Measurements from ENCODE around the gene HAP1. TPM values are rescaled to one million over a fixed set of nuclear protein-coding genes. Genes with fewer than 3 reads are reported as not detected.
A peak's percentile ranks its signal among the peaks of the same experiment; 100 is the strongest.

Gene HAP1
- 1 to 10 TPM; 1.0 to 9.3 (median 1.2) TPM for total RNA-seq

GRCh38 chr17:41734139-41734948, at the start of gene HAP1:
TSS of gene HAP1 (minus strand) at chr17:41734643. CDS start at chr17:41734634, 9 bp downstream.
- H3K9me3 ChIP-seq, result no peaks in the 10 kb centered on the region
- H3K36me3 ChIP-seq, result no peaks in the 10 kb centered on the region
- no peak for TF ChIP-seq EP300 (IDR thresholded peaks at IDR 0.05)
- TF ChIP-seq, protein P1, sequence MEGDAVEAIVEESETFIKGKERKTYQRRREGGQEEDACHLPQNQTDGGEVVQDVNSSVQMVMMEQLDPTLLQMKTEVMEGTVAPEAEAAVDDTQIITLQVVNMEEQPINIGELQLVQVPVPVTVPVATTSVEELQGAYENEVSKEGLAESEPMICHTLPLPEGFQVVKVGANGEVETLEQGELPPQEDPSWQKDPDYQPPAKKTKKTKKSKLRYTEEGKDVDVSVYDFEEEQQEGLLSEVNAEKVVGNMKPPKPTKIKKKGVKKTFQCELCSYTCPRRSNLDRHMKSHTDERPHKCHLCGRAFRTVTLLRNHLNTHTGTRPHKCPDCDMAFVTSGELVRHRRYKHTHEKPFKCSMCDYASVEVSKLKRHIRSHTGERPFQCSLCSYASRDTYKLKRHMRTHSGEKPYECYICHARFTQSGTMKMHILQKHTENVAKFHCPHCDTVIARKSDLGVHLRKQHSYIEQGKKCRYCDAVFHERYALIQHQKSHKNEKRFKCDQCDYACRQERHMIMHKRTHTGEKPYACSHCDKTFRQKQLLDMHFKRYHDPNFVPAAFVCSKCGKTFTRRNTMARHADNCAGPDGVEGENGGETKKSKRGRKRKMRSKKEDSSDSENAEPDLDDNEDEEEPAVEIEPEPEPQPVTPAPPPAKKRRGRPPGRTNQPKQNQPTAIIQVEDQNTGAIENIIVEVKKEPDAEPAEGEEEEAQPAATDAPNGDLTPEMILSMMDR (IDR thresholded peaks at IDR 0.05), result no peak
- TF ChIP-seq POLR2AphosphoS5 (IDR thresholded peaks at IDR 0.05), result no peak
- TF ChIP-seq POLR2A (IDR thresholded peaks at IDR 0.05), result no peak
- DNase-seq (ENCODE audit: low spot score in 2 of 2), result no peak
- H3K4me1 ChIP-seq, result peaks cover 34% of the 10 kb centered on the region
- peak within 1 kb of the TSS; percentile 55 for H3K4me3 ChIP-seq
- no peak within 1 kb of the TSS for H3K27ac ChIP-seq
- peaks cover 61% of the 10 kb centered on the region for H3K27me3 ChIP-seq
- WGBS, result 1% methylated on average over 32 of the region's 77 CpGs

DNA sequence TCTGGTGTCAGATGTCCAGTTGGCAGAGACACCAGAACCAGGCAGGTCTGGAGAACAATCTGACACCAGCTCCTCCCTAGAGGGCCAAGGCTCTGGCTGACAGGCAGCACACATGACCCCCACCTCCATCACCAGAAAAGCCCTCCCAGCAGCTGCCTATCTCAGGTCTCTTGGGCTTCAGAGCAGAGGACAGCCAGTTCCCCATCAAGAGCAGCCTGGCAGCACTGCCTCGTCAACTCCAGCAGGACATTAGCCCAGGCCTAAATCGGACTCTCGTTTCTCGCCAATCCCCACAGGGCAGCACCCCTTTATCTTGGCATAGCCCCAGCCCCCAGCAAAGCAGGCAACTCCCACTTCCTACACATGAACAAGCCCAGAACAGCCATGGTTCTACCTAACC, 47.7 kb upstream of the HAP1 start:
- no peak for DNase-seq (ENCODE audit: low spot score in 2 of 2)
- WGBS, result 24% methylated on average over 4 of the region's 4 CpGs
- Histone ChIP-seq H3K36me3 (no peaks in the 10 kb centered on the region), H3K4me3 (peak overlapping the region; percentile 97), H3K4me1 (peaks cover 81% of the 10 kb centered on the region), H3K27me3 (no peaks in the 10 kb centered on the region), H3K9me3 (no peaks in the 10 kb centered on the region), H3K27ac (peak overlapping the region; percentile 100)
- TF ChIP-seq POLR2A (IDR thresholded peaks at IDR 0.05) (no peak), EP300 (IDR thresholded peaks at IDR 0.05) (no peak), POLR2AphosphoS5 (IDR thresholded peaks at IDR 0.05) (no peak)
- TF ChIP-seq, protein P1 (IDR thresholded peaks at IDR 0.05), result no peak

DNA sequence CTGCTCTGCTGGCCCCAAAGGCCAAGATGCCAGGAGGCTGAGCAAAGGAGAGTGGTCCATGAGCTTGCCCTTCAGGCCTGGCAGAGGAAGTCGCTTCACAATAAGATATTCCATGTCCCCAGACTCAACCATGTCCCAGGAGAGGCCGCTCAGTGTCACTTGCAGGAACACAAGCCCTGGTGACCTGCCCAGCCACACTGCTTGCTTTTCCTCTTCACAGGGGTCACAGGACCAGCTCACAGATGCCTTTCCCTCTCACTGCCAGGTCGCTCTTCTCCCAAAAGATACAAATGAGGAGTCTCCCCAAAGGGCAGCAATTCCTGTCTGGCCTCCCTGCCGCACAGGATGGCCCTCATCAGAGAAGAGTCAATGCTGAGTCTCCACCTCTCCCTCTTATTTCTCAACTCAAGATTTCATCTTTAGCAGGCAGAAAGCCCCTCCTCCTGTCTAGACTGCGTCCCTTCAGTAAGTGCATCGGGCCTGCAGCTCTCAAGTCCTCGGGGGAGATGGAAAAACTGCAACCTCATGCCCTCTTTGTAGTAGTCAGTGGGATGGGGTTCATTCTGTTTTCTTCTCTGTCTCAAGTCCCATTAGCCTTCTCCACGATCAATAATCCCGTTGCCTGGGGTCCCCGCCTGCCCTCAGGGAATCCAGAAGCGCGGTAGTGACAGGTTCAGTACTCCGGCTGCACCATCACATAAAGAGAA, 47.1 kb upstream of the HAP1 start:
- Histone ChIP-seq H3K27me3 (no peaks in the 10 kb centered on the region), H3K4me1 (peaks cover 85% of the 10 kb centered on the region), H3K4me3 (peak overlapping the region; percentile 97), H3K36me3 (peaks cover 3% of the 10 kb centered on the region), H3K9me3 (no peaks in the 10 kb centered on the region), H3K27ac (peak overlapping the region; percentile 100)
- DNase-seq (ENCODE audit: low spot score in 2 of 2), result no peak
- 59% methylated on average over 13 of the region's 13 CpGs for WGBS
- TF ChIP-seq POLR2AphosphoS5 (IDR thresholded peaks at IDR 0.05) (no peak), POLR2A (IDR thresholded peaks at IDR 0.05) (no peak), EP300 (IDR thresholded peaks at IDR 0.05) (no peak)
- TF ChIP-seq, protein P1 (IDR thresholded peaks at IDR 0.05), result no peak

GRCh38 chr17:41779954-41780353, 45.5 kb upstream of the HAP1 start:
- H3K27ac ChIP-seq, result no peak overlapping the region
- H3K4me3 ChIP-seq, result no peak overlapping the region
- whole genome bisulfite sequencing, result 88% methylated on average over 1 of the region's 1 CpG
- peaks cover 95% of the 10 kb centered on the region for H3K4me1 ChIP-seq
- no peaks in the 10 kb centered on the region for H3K27me3 ChIP-seq
- peaks cover 12% of the 10 kb centered on the region for H3K36me3 ChIP-seq
- no peak for DNase-seq (ENCODE audit: low spot score in 2 of 2)
- no peaks in the 10 kb centered on the region for H3K9me3 ChIP-seq
- TF ChIP-seq, protein P1 (IDR thresholded peaks at IDR 0.05), result no peak
- TF ChIP-seq EP300 (IDR thresholded peaks at IDR 0.05) (no peak), POLR2AphosphoS5 (IDR thresholded peaks at IDR 0.05) (no peak), POLR2A (IDR thresholded peaks at IDR 0.05) (no peak)

GRCh38 chr17:41777574-41778188, 43.2 kb upstream of the HAP1 start:
- Histone ChIP-seq H3K9me3 (no peaks in the 10 kb centered on the region), H3K4me3 (no peak overlapping the region), H3K27me3 (no peaks in the 10 kb centered on the region), H3K27ac (peak overlapping the region; percentile 83), H3K4me1 (peaks cover 95% of the 10 kb centered on the region), H3K36me3 (peaks cover 18% of the 10 kb centered on the region)
- WGBS, result 29% methylated on average over 11 of the region's 12 CpGs
- no peak for DNase-seq (ENCODE audit: low spot score in 2 of 2)
- TF ChIP-seq POLR2A (IDR thresholded peaks at IDR 0.05) (no peak), POLR2AphosphoS5 (IDR thresholded peaks at IDR 0.05) (peak in 1 of 3 donors; percentile 43), EP300 (IDR thresholded peaks at IDR 0.05) (no peak)
- TF ChIP-seq, protein P1 (IDR thresholded peaks at IDR 0.05), result no peak

All from suprapubic skin (tissue), 4 donors.